Measurements from ENCODE around the gene CHTF8. TPM values are rescaled to one million over a fixed set of nuclear protein-coding genes. Genes with fewer than 3 reads are reported as not detected.
A peak's percentile ranks its signal among the peaks of the same experiment; 100 is the strongest.
"Not testable (repeated sequence)": the region's sequence is repeated elsewhere in the genome, so short reads cannot be mapped to it uniquely, and the experiment has no call there.

The CHTF8 gene
- total RNA-seq, 4 donors from 2014 or later: 53.9 to 68.7 (median 60.2) TPM

GRCh38 chr16:69165584-69165983 is 33.2 kb upstream of the CHTF8 start:
- peaks cover 0 to 7% (median 0%) of the 10 kb centered on the region in 4 donors for H3K4me1 ChIP-seq
- H3K27ac ChIP-seq: no peak overlapping the region
- TF ChIP-seq CTCF (IDR thresholded peaks at IDR 0.05): no peak
- TF ChIP-seq POLR2A (IDR thresholded peaks at IDR 0.05): no peak
- H3K36me3 ChIP-seq: peaks cover 0 to 59% (median 0%) of the 10 kb centered on the region in 3 donors
- H3K4me3 ChIP-seq: no peak overlapping the region
- H3K27me3 ChIP-seq: no peaks in the 10 kb centered on the region
- no peaks in the 10 kb centered on the region for H3K9me3 ChIP-seq
- DNase-seq: no peak

- Histone ChIP-seq H3K36me3 (peaks cover 0 to 63% (median 0%) of the 10 kb centered on the region in 3 donors), H3K9me3 (no peaks in the 10 kb centered on the region), H3K27me3 (no peaks in the 10 kb centered on the region), H3K4me3 (no peak overlapping the region), H3K27ac (no peak overlapping the region), H3K4me1 (no peaks in the 10 kb centered on the region)
- DNase-seq: no peak
- TF ChIP-seq CTCF (IDR thresholded peaks at IDR 0.05) (no peak), POLR2A (IDR thresholded peaks at IDR 0.05) (no peak)
Observed at GRCh38 chr16:69160192-69160591, 27.8 kb upstream of the CHTF8 start.

DNA sequence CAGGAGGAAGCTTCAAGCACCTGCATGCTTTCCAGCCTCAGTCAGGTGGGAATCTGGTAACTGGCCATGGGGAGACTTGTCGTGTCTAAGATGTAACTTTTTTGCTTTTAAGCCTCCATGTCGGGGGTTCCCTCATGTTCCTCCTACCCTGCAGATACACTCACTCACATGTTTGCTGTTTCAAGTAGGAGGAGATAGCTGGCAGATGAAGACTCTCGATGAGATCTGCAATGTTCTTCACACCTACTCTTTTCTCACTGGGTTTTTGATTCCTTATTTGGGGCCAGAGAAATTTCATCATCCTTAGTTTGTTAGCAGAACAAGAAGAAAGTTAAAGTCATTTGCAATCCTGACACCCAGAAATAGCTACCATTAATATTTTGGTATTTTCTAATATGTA is 24.8 kb upstream of the CHTF8 start:
- Histone ChIP-seq H3K9me3 (no peaks in the 10 kb centered on the region), H3K36me3 (peaks cover 0 to 76% (median 0%) of the 10 kb centered on the region in 3 donors), H3K4me3 (no peak overlapping the region), H3K27ac (no peak overlapping the region), H3K4me1 (no peaks in the 10 kb centered on the region), H3K27me3 (no peaks in the 10 kb centered on the region)
- no peak for TF ChIP-seq POLR2A (IDR thresholded peaks at IDR 0.05)
- TF ChIP-seq CTCF (IDR thresholded peaks at IDR 0.05): no peak
- no peak for DNase-seq

DNA sequence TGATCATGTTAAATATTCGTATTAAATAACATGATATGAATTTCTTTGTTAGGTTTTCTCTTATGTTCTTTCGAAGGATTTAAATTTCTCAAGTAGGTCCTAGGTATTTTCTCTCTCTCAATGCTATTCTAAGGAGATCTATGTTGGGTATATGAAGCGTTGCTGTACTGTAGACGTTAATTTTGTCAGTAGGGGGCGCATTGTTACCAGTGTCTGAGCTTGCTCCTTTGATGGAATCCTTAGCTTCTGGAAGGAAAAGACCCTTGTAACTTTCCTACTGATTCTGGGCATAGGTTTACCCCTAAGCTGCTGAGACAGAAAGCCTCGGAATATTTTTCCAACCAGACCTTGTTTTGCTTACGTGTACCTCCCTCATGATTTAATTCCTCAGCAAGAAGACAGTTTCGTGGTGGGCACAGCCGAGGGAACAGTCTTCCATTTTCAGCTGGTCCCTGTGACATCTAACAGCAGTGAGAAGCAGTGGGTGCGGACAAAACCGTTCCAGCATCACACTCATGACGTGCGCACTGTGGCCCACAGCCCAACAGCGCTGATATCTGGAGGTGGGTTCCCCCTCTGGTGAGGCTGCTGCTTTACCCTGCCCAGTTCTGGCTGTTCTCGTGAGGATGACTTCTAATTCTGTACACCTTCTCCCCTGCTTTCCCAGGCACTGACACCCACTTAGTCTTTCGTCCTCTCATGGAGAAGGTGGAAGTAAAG is 17.9 kb upstream of the CHTF8 start:
- Histone ChIP-seq H3K27me3 (no peaks in the 10 kb centered on the region), H3K36me3 (peaks cover 0 to 63% (median 0%) of the 10 kb centered on the region in 3 donors), H3K4me1 (no peaks in the 10 kb centered on the region), H3K27ac (no peak overlapping the region), H3K9me3 (no peaks in the 10 kb centered on the region), H3K4me3 (no peak overlapping the region)
- peak in 2 of 3 donors; percentile 46 to 82 for DNase-seq
- TF ChIP-seq POLR2A (IDR thresholded peaks at IDR 0.05): no peak
- TF ChIP-seq CTCF (IDR thresholded peaks at IDR 0.05): peak; percentile 42 to 95 (median 86)

DNA sequence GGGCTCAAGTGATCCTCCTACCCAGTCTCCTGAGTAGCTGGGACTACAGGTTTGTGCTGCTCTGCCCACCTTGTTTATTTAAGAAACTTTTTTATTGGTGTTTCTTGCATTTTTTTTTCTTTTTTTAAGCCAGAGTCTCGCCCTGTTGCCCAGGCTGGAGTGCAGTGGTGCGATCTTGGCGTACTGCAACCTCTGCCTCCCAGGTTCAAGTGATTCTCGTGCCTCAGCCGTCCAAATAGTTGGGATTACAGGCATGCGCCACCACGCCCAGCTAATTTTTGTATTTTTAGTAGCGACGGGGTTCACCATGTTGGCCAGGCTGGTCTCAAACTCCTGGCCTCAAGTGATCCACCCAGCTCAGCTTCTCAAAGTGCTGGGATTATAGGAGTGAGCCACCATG is 17.2 kb upstream of the CHTF8 start:
- H3K36me3 ChIP-seq: peaks cover 0 to 63% (median 0%) of the 10 kb centered on the region in 3 donors
- not testable (repeated sequence) for H3K27ac ChIP-seq, H3K27me3 ChIP-seq, H3K4me3 ChIP-seq, H3K4me1 ChIP-seq, DNase-seq, H3K9me3 ChIP-seq

DNA sequence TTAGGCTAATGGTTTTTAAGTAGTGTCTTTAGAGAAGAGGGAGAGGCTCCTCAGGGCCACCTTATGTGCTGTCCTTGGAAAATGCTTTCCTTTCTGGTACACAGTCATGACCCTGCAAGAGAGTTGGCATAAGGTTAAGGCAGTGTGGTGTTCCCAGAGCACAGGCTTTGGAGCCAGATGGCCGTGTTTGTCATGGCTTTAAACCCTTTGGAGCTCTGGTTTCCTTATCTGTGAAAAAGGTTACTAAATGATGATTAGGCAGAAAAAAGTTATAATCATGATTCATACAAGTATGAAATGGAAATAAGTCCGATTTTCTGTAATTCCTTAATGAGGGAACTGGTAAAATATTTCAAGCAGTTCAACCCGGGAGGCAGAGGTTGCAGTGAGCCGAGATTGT is 13.3 kb upstream of the CHTF8 start:
- Histone ChIP-seq H3K4me3 (no peak overlapping the region), H3K9me3 (no peaks in the 10 kb centered on the region), H3K4me1 (no peaks in the 10 kb centered on the region), H3K27ac (no peak overlapping the region), H3K36me3 (peaks cover 0 to 60% (median 0%) of the 10 kb centered on the region in 3 donors), H3K27me3 (no peaks in the 10 kb centered on the region)
- TF ChIP-seq CTCF (IDR thresholded peaks at IDR 0.05) (no peak), POLR2A (IDR thresholded peaks at IDR 0.05) (no peak)
- no peak for DNase-seq

Data from Peyer's patch (tissue), 4 donors.